GM23338 (cell line): ENCODE data around the gene ELMO2.

ENCODE experiments used
- CTCF ChIP-seq, 2 experiments: fragments of 200-600 bp in 1 of 2; sonication (generic) in 1 of 2; conservative IDR thresholded peaks; 2 replicates each; pipeline versions ENCODE4 v1.5.1 to v1.6.1; 2016 to 2017; ENCODE audit warnings: antibody characterized with exemption in 2 of 2, low read depth in 2 of 2, mild to moderate bottlenecking in 2 of 2, moderate library complexity in 1 of 2
- EZH2 ChIP-seq: fragments of 200-600 bp; sonication (generic); IDR thresholded peaks from one replicate; pipeline ENCODE4 v1.8.0; 2017; ENCODE audit warnings: antibody characterized with exemption, mild to moderate bottlenecking, low read depth; ENCODE audit not compliant: unreplicated experiment
- JUNB ChIP-seq: IDR thresholded peaks from one replicate; pipeline ENCODE4 v1.6.1; 2016; ENCODE audit warnings: antibody characterized with exemption; ENCODE audit not compliant: unreplicated experiment
- POLR2AphosphoS5 ChIP-seq: IDR thresholded peaks from 2 replicates; pipeline ENCODE4 v1.6.1; 2016; ENCODE audit warnings: antibody characterized with exemption, low read depth
- ZNF331 ChIP-seq: fragments of 250-450 bp; sonication (Bioruptor Pico); IDR thresholded peaks from 2 replicates; pipeline ENCODE4 v1.5.0; 2020; ENCODE audit warnings: low read depth, mild to moderate bottlenecking, moderate library complexity

GRCh38 chr20:46317685-46318177 lies 88.7 kb downstream of the ELMO2 start:
- no peak for TF ChIP-seq CTCF (conservative IDR thresholded peaks at IDR 0.05; ENCODE audit: low read depth in 2 of 2)
- TF ChIP-seq POLR2AphosphoS5: no peak
- TF ChIP-seq EZH2: no peak
- no peak for TF ChIP-seq ZNF331 (CRISPR knock-in tag)
- no peak for TF ChIP-seq JUNB
